HG02973 (cell line): ENCODE results near the gene MAP3K21.

Experiments used
- ATAC-seq: cut with Tn5 transposase; IDR thresholded peaks from one replicate; pipeline ENCODE4 v1.9.1; 2021; ENCODE audit warnings: moderate library complexity; ENCODE audit not compliant: unreplicated experiment

The MAP3K21 gene

GRCh38 chr1:233357595-233358397 is 30.3 kb downstream of the MAP3K21 start:
- ATAC-seq = no peak

GRCh38 chr1:233359431-233359830 is 31.9 kb downstream of the MAP3K21 start:
- ATAC-seq = no peak

GRCh38 chr1:233359905-233360304 is 32.4 kb downstream of the MAP3K21 start:
- ATAC-seq = no peak

GRCh38 chr1:233360525-233361102 is 33.1 kb downstream of the MAP3K21 start:
- no peak for ATAC-seq

GRCh38 chr1:233361876-233362275 is 34.4 kb downstream of the MAP3K21 start:
- no peak for ATAC-seq

GRCh38 chr1:233362743-233363142 is 35.2 kb downstream of the MAP3K21 start:
- no peak for ATAC-seq

- ATAC-seq = no peak
Observed at GRCh38 chr1:233364026-233364425, 36.5 kb downstream of the MAP3K21 start.

- ATAC-seq = no peak
Observed at GRCh38 chr1:233364695-233365539, 37.4 kb downstream of the MAP3K21 start.

GRCh38 chr1:233366575-233366974 is 39.1 kb downstream of the MAP3K21 start:
- ATAC-seq = no peak

GRCh38 chr1:233367057-233367803 is 39.7 kb downstream of the MAP3K21 start:
- no peak for ATAC-seq

GRCh38 chr1:233368106-233368788 is 40.7 kb downstream of the MAP3K21 start:
- ATAC-seq = no peak

- no peak for ATAC-seq
Observed at GRCh38 chr1:233368789-233369130, 41.2 kb downstream of the MAP3K21 start.

GRCh38 chr1:233372218-233373120 is 44.9 kb downstream of the MAP3K21 start:
- no peak for ATAC-seq

GRCh38 chr1:233373226-233373625 is 45.7 kb downstream of the MAP3K21 start:
- no peak for ATAC-seq

- no peak for ATAC-seq
Observed at GRCh38 chr1:233375653-233376052, 48.1 kb downstream of the MAP3K21 start.

- no peak for ATAC-seq
Observed at GRCh38 chr1:233376382-233377110, 49.0 kb downstream of the MAP3K21 start.

- ATAC-seq = peak; percentile 91
Observed at GRCh38 chr1:233379869-233380438, 52.4 kb downstream of the MAP3K21 start.

- ATAC-seq = no peak
Observed at GRCh38 chr1:233381806-233382205, 54.3 kb downstream of the MAP3K21 start.
